Measurements from ENCODE around the gene HSPB9. TPM values are rescaled to one million over a fixed set of nuclear protein-coding genes. Genes with fewer than 3 reads are reported as not detected.
A peak's percentile ranks its signal among the peaks of the same experiment; 100 is the strongest.

HSPB9 gene
- total RNA-seq, 1 donor from 2014 or later, result 0.65 TPM

DNA sequence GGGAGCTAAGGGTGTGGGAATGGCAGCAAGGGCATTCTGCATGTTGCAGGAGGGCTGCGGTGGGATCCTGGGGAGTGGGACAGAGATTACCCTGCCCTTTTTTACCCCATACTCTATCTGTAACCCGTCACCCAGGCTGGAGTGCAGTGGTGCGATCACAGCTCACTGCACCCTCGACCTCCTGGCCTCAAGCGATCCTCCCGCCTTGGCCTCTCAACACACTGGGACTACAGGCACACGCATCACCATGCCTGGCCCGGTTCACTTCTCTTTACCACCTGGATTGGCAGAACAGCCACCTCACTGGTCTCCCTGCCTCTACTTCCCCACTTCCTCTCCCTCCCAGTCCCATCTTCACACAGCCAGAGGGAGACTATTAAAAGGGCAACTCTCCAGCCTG is 33.9 kb upstream of the HSPB9 start:
- Histone ChIP-seq H3K27me3 (no peaks in the 10 kb centered on the region), H3K36me3 (no peaks in the 10 kb centered on the region), H3K4me2 (no peak overlapping the region), H3F3A (ENCODE audit: low read depth) (no peaks in the 10 kb centered on the region), H3K79me2 (ENCODE audit: low read depth) (no peaks in the 10 kb centered on the region), H3K27ac (no peak overlapping the region), H3K9ac (no peak overlapping the region), H2AFZ (replicated peaks) (no peak overlapping the region), H3K9me3 (ENCODE audit: low read depth) (no peaks in the 10 kb centered on the region), H3K4me1 (no peaks in the 10 kb centered on the region), H4K20me1 (ENCODE audit: low read depth) (no peaks in the 10 kb centered on the region), H3K4me3 (no peak overlapping the region)
- H3K27me3 Mint-ChIP-seq (ENCODE audit: insufficient read depth, low read depth), result peaks cover 4% of the 10 kb centered on the region
- no peak for DNase-seq (ENCODE audit: low spot score)
- H3K4me3 Mint-ChIP-seq, result peak overlapping the region; percentile 55
- H3K36me3 Mint-ChIP-seq, result no peaks in the 10 kb centered on the region
- H3K9me3 Mint-ChIP-seq, result no peaks in the 10 kb centered on the region
- no peak for TF ChIP-seq EZH2 (IDR thresholded peaks at IDR 0.05)
- no peak for TF ChIP-seq EZH2phosphoT487 (IDR thresholded peaks at IDR 0.05)
- TF ChIP-seq, protein P1, sequence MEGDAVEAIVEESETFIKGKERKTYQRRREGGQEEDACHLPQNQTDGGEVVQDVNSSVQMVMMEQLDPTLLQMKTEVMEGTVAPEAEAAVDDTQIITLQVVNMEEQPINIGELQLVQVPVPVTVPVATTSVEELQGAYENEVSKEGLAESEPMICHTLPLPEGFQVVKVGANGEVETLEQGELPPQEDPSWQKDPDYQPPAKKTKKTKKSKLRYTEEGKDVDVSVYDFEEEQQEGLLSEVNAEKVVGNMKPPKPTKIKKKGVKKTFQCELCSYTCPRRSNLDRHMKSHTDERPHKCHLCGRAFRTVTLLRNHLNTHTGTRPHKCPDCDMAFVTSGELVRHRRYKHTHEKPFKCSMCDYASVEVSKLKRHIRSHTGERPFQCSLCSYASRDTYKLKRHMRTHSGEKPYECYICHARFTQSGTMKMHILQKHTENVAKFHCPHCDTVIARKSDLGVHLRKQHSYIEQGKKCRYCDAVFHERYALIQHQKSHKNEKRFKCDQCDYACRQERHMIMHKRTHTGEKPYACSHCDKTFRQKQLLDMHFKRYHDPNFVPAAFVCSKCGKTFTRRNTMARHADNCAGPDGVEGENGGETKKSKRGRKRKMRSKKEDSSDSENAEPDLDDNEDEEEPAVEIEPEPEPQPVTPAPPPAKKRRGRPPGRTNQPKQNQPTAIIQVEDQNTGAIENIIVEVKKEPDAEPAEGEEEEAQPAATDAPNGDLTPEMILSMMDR (IDR thresholded peaks at IDR 0.05), result no peak
- H3K27ac Mint-ChIP-seq, result peak overlapping the region; percentile 55
- peaks cover 3% of the 10 kb centered on the region for H3K4me1 Mint-ChIP-seq

DNA sequence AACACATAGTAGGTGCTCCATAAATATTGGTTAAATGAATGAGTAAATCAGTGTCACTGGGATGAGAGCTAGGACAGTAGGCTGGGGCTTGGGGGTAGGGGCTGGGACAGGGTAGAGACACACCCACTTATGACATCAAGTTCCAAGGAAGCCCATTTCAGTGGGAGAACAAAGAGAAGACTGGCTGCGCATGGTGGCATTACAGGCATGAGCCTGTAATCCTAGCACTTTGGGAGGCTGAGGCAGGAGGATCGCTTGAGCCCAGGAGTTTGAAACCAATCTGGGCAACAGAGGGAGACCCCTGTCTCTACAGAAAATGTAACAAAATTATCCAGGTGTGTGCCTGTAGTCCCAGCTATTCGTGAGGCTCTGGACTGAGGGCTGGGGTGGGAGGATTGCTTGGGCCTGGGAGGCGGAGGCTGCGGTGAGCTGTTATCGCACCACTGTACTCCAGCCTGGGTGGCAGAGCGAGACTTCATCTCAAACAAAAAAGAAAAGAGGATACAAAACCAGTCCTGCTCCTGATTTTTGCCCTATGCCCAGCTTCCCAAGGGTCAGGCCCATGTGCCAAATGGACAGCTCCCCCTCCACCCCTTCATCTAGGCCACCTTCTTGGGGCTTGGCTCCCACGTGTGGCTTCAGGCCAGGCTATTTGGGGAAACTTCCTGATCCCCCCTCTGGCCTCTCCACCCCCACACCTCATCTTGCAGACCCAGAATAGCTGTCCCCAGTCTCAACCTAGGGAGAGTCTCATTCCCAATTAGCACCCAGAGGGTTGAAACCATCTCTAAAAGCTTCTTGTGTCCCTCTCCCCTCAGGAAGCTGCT is 31.4 kb upstream of the HSPB9 start:
- no peaks in the 10 kb centered on the region for H3K79me2 ChIP-seq (ENCODE audit: low read depth)
- no peak overlapping the region for H2AFZ ChIP-seq (replicated peaks)
- H3K27me3 ChIP-seq, result peaks cover 2% of the 10 kb centered on the region
- no peak for DNase-seq (ENCODE audit: low spot score)
- H3K4me2 ChIP-seq, result no peak overlapping the region
- no peak overlapping the region for H3K4me3 Mint-ChIP-seq
- H3F3A ChIP-seq (ENCODE audit: low read depth), result no peaks in the 10 kb centered on the region
- no peak overlapping the region for H3K27ac Mint-ChIP-seq
- H4K20me1 ChIP-seq (ENCODE audit: low read depth), result no peaks in the 10 kb centered on the region
- peaks cover 8% of the 10 kb centered on the region for H3K4me1 Mint-ChIP-seq
- no peak overlapping the region for H3K27ac ChIP-seq
- TF ChIP-seq EZH2 (IDR thresholded peaks at IDR 0.05) (no peak), EZH2phosphoT487 (IDR thresholded peaks at IDR 0.05) (no peak)
- TF ChIP-seq, protein P1 (IDR thresholded peaks at IDR 0.05), result no peak
- no peak overlapping the region for H3K9ac ChIP-seq
- no peaks in the 10 kb centered on the region for H3K4me1 ChIP-seq
- no peak overlapping the region for H3K4me3 ChIP-seq
- H3K27me3 Mint-ChIP-seq (ENCODE audit: insufficient read depth, low read depth), result peaks cover 11% of the 10 kb centered on the region
- H3K36me3 Mint-ChIP-seq, result no peaks in the 10 kb centered on the region
- H3K36me3 ChIP-seq, result no peaks in the 10 kb centered on the region
- no peaks in the 10 kb centered on the region for H3K9me3 ChIP-seq (ENCODE audit: low read depth)
- no peaks in the 10 kb centered on the region for H3K9me3 Mint-ChIP-seq

DNA sequence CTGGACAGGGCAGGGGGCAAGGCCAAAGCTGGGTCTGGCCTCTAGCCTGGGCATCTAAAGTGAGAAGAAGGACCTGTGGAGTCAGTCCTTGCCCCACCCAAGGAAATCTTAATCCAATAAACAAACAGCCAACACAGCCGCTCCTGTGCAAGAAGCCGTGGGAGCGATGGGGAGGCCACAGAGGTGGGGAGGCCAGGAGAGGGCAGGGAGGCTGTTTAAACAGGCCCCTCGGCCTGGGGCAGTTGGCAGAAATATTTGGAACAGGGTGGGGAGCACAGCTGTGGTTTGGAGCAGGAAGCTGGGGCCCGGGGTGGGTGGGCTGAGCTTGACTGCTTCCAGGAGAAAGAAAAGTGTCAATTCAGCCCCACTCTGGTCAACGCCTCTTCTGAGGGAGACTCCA is 29.7 kb upstream of the HSPB9 start:
- Histone ChIP-seq H4K20me1 (ENCODE audit: low read depth) (no peaks in the 10 kb centered on the region), H3K9ac (no peak overlapping the region), H3K4me1 (peaks cover 4% of the 10 kb centered on the region), H3K79me2 (ENCODE audit: low read depth) (no peaks in the 10 kb centered on the region), H2AFZ (replicated peaks) (no peak overlapping the region), H3K4me3 (no peak overlapping the region), H3K36me3 (no peaks in the 10 kb centered on the region), H3K27me3 (peaks cover 20% of the 10 kb centered on the region), H3K27ac (no peak overlapping the region), H3K4me2 (no peak overlapping the region), H3K9me3 (ENCODE audit: low read depth) (no peaks in the 10 kb centered on the region), H3F3A (ENCODE audit: low read depth) (peaks cover under 1% of the 10 kb centered on the region)
- no peak for TF ChIP-seq EZH2 (IDR thresholded peaks at IDR 0.05)
- TF ChIP-seq, protein P1 (IDR thresholded peaks at IDR 0.05), result no peak
- no peaks in the 10 kb centered on the region for H3K9me3 Mint-ChIP-seq
- no peaks in the 10 kb centered on the region for H3K36me3 Mint-ChIP-seq
- H3K27me3 Mint-ChIP-seq (ENCODE audit: insufficient read depth, low read depth), result peaks cover 20% of the 10 kb centered on the region
- H3K4me3 Mint-ChIP-seq, result no peak overlapping the region
- no peak for DNase-seq (ENCODE audit: low spot score)
- H3K4me1 Mint-ChIP-seq, result peaks cover 11% of the 10 kb centered on the region
- H3K27ac Mint-ChIP-seq, result no peak overlapping the region
